Endothelial cell of umbilical vein (primary cell): ENCODE results near the gene FAM117B.

Source experiments
- CTCF ChIP-seq, 2 donors: IDR thresholded peaks; 1 replicate in 1 of 2; 2 replicates in 1 of 2; pipeline ENCODE4 v1.5.1; 2011; ENCODE audit warnings: low read length in 2 of 2, mild to moderate bottlenecking in 2 of 2, moderate library complexity in 2 of 2, control low read depth in 1 of 2, inconsistent platforms in 1 of 2, low read depth in 1 of 2; ENCODE audit not compliant: insufficient read depth in 1 of 2; ENCODE audit errors: extremely low read depth in 1 of 2
- EZH2 ChIP-seq: IDR thresholded peaks from 2 replicates; pipeline ENCODE4 v1.6.1; 2012; ENCODE audit warnings: borderline replicate concordance, low read depth, mild to moderate bottlenecking, moderate library complexity, low read length, inconsistent platforms; ENCODE audit not compliant: severe bottlenecking
- POLR2A ChIP-seq: IDR thresholded peaks from 2 replicates; pipeline ENCODE4 v1.6.1; 2012; ENCODE audit warnings: low read depth, mild to moderate bottlenecking, control low read depth, low read length
- POLR2AphosphoS5 ChIP-seq: IDR thresholded peaks from 2 replicates; pipeline ENCODE4 v1.6.1; 2012; ENCODE audit warnings: low read depth, mild to moderate bottlenecking, control low read depth, low read length, moderate library complexity; ENCODE audit not compliant: insufficient read depth

GRCh38 chr2:202773301-202773973 is 138.7 kb downstream of the FAM117B start:
- TF ChIP-seq EZH2 (no peak), CTCF (IDR thresholded peaks at IDR 0.05; ENCODE audit: extremely low read depth in 1 of 2, insufficient read depth in 1 of 2, low read depth in 1 of 2, low read length in 2 of 2) (no peak), POLR2A (no peak), POLR2AphosphoS5 (no peak)
